GM18870 (cell line): ENCODE data around the gene TYMP.

ENCODE experiments used
- ATAC-seq: cut with Tn5 transposase; IDR thresholded peaks from one replicate; pipeline ENCODE4 v1.9.1; 2021; ENCODE audit warnings: moderate library complexity; ENCODE audit not compliant: unreplicated experiment

TYMP gene

DNA sequence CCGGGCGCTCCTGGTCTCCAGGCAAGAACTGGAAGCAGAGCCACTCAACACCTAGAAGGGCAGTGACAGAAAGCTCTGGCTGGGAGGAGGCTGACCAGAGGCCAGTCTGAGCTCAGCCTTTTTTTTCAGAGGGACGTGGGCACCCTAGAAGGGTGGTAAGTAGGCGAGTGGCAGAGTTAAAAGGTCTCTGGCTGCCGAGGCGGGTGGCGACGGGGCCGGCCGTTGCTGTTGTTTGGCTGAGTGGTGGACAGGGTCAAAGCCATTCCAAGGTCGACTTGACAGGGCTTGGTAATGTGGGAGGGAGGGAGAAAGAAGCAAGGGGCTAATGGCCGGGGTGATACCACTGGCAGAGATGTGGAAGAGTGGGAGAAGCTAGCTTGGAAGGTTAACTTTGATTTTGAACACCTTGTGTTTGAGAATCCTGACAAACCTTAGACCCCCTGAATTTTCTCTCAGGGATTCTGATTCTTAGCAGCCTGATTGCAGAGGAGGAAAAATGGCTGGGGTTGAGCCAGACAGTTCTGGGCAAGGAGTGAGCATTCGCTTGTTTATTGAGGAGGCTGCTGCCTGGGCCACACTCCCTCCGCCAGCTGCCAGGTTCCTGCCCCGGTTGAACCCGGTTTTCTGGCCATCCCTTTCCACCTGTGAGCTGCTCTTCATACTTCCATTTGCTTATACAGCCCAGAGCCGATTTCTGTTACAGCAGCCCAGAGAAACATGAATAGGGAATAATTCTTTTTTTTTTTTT, 33.8 kb upstream of the TYMP start:
- ATAC-seq: no peak

DNA sequence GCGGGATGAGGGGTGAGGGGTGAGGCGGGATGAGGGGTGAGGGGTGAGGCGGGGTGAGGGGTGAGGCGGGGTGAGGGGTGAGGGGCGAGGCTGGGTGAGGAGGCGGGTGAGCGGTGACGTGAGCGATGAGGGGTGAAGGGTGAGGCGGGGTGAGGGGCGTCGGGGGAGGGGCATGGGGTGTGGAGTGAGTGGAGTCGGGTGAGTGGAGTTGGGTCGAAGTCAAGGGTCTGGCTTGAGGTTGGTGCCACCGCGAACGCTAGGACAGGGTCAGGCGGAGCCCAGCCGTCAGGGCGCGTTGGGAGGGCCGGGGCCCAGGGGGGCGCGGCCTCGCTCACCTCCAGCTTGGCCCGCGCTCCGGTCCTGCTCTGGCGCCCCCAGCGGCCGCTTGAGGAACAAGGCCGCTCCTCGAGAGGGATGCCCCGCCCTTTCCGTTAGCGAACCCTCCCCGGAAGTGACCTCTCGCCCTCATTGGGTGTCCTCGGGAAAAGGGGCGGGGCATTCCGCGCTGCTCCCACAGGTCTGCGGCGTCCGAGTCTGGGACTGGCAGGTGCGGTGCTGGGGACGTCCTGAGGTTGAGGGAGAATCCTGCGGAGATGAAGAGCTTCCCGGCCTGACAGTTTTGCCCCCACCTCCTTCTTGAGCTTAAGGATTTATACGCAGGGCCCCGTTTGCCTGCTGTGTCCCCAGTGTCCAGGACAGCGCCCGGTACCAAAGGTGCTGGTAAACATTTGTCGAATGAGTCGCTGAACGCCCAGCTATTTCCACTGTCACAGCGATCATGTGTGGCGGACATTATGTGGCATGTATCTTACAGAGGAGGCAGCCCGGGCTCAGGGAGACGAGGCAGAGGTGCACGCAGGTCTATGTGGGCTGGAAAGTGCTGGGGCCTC, 33.0 kb upstream of the TYMP start, which contains the start of gene SYCE3:
SYCE3 (minus strand) TSS at position 397 of the 890 bp plus-strand sequence. CDS start 6,514 bp downstream, outside the sequence.
- ATAC-seq: peak; percentile 74

DNA sequence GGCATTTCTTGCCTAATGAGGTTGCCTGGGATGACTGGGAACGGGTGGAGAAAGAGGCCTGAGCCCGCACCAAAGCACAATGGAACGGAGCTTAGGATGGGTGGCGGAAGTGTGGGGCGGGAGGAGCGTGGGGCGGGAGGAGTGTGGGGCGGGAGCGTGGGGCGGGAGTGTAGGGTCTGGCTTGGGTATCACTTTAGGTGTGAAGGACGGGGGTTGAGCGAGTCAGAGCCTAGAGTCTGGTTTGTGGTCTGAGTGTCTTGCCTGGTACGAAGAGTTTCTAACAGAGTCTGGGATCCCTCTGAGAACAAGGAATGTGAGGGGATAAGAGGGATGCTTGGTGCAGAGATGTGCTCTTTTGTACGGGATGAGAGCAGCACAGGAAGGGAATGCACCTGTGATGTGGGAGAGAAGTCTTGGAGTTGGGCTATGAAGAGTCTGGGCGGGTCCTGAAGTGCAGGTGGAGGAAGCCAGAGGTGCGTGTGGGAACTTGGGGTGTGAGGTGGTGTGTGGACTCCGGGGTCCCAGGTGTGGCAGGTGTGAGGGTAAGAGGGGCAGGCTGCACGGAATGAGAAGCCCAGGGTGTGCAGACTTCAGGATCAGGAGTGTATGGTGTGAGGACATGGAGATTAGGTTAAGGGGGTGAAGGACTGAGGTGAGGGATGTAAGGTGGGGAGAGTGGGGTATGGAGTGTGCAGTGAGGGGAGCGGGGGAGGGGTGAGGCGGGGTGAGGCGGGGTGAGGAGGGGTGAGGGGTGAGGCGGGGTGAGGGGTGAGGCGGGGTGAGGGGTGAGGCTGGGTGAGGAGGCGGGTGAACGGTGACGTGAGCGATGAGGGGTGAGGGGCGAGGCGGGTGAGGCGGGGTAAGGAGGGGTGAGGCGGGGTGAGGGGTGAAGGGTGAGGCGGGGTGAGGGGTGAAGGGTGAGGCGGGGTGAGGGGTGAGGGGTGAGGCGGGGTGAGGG, 31.9 kb upstream of the TYMP start:
- no peak for ATAC-seq

DNA sequence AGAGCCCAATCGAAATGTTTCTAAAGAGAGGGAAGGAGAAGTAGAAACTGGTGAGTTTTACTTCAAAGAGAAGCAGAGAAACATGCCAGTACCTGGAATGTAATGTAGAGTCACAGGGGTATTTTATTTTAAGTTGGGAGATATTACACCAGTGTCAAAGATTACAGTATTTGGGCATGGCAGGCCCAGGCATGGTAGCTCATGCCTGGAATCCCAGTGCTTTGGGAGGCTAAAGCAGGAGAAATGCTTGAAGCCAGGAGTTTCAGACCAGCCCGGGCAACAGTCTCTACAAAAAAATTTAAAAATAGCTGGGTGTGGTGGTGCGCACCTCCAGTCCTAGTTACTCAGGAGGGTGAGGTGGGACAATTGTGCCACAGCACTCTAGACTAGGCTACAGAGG, 30.2 kb upstream of the TYMP start:
- ATAC-seq: no peak

DNA sequence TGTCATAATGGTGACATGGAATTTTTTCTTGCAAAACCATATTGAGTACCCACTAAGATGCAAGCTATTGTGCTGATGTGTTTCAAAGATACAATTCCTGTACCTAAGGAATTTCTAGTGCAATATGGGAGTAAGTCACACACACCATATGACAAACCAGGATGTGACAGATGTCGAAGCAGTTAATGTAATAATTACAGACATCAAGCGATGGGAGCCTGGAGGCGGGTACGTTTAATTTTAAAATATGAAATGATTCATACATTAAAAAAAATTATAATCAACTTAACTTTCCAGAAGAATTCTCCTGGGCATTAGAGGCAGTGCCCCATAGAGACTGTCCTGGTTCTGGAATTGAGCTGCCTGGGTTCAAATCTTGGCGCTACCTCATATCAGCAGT, 26.9 kb upstream of the TYMP start:
- ATAC-seq: no peak

DNA sequence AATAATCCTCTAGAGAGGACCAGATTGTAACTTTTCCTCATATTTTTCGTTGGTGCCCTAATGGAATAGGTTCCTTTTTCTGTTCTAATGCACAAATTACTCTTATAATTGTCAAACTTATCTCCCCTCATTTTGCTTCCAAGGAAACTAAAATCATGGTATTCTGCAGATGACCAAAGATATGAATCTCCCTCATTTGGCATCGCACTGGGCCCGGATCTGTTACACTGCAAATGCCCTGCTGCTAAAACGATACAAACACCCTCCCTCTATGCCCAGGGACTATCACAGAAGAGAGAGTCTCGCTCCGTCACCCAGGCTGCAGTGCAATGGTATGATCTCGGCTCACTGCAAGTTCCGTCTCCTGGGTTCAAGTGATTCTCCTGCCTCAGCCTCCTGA, 23.5 kb upstream of the TYMP start:
- ATAC-seq: no peak

DNA sequence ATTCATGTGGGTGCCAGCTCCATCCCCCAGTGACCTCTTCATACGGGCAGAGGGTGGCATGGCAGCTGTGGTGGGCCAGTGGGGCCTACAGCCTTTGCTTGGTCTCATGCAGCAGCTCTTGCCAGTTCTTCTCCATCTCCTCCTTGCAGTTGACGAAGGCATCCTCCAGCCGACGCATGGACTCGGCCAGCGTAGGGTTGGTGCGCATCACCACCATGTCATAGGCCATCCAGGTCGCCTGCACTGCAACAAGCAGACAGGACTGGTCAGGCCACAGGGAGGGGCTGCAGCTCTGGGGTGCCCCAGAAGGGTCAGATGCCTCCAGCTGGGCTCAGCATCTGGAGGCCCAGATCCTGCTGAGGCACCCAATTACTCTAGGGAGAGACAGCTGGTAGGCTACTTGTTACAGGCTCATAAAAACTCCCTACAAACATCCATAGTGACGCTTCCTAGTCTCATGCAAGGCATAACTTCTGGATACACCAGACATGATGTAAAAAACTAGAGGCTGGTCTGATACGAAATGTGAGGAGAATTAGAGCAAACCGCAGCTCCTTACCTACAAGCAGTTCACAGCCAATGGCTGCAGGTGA, 21.4 kb upstream of the TYMP start:
- no peak for ATAC-seq

DNA sequence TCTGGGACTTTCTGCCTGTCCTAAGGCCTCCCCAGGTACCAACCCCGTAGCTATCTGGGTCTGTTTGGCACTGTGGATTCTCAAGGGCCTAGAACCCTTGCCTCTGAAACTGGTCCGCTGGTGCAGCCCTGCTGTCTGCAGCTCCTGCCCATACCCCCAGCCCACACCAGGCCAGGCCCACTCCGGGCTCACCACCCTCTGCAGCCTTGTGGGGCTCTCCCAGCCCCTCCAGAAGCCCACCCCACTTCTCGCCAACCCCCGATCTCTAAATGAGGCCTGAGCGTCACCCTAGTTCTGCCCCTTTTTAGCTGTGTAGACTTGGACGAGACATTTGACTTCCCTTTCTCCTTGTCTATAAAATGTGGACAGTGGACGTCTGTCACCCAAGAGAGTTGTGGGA, 20.6 kb upstream of the TYMP start:
- no peak for ATAC-seq

DNA sequence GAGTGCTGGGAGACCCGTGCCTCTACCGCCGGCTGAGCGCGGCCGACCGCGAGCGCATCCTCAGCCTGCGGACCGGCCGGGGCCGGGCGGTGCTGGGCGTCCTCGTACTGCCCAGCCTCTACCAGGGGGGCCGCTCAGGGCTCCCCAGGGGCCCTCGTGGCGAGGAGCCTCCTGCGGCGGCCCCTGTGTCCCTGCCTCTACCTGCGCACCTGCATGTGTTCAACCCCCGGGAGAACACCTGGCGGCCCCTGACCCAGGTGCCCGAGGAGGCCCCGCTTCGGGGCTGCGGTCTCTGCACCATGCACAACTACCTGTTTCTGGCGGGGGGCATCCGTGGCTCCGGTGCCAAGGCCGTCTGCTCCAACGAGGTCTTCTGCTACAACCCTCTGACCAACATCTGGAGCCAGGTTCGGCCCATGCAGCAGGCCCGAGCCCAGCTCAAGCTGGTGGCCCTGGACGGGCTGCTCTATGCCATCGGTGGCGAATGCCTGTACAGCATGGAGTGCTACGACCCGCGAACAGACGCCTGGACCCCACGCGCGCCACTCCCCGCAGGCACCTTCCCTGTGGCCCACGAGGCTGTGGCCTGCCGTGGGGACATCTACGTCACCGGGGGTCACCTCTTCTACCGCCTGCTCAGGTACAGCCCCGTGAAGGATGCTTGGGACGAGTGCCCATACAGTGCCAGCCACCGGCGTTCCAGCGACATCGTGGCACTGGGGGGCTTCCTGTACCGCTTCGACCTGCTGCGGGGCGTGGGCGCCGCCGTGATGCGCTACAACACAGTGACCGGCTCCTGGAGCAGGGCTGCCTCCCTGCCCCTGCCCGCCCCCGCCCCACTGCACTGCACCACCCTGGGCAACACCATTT, 19.3 kb upstream of the TYMP start:
- ATAC-seq: no peak

DNA sequence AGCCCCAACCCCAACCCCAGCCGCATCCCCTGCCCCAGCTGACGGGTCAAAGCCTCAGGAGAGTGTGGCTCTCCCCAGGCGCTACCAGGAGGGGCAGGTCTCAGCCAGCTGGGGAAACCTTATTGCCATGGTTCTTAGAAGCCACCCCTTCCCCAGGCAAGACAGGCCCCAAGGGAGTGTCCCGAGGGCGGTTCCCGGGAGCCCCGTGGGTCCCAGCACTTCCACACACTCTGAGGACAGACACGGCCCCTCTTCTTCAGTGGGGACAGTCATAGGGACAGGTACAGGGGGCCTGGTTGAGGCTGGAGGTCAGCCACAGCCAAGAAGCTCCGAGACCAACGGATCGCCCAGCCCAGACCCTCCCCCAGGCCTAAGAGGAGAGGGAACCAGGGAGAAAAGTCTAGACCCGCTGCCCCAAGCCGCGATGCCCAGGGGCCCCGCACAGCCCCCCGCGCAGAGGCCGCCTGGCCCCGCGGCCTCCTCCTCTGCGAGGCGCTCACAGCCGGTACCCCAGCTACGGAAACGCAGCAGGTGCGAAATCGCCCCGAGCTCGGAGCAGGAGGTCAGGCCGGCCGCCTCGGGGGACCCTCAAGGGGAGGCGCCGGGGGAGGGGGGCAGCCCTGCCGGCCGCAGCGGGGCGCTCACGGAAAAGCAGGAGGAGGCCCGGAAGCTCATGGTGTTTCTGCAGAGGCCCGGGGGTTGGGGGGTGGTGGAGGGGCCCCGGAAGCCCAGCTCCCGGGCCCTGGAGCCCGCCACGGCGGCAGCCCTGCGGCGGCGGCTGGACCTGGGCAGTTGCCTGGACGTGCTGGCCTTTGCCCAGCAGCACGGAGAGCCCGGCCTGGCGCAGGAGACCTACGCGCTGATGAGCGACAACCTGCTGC, 18.5 kb upstream of the TYMP start:
- no peak for ATAC-seq

DNA sequence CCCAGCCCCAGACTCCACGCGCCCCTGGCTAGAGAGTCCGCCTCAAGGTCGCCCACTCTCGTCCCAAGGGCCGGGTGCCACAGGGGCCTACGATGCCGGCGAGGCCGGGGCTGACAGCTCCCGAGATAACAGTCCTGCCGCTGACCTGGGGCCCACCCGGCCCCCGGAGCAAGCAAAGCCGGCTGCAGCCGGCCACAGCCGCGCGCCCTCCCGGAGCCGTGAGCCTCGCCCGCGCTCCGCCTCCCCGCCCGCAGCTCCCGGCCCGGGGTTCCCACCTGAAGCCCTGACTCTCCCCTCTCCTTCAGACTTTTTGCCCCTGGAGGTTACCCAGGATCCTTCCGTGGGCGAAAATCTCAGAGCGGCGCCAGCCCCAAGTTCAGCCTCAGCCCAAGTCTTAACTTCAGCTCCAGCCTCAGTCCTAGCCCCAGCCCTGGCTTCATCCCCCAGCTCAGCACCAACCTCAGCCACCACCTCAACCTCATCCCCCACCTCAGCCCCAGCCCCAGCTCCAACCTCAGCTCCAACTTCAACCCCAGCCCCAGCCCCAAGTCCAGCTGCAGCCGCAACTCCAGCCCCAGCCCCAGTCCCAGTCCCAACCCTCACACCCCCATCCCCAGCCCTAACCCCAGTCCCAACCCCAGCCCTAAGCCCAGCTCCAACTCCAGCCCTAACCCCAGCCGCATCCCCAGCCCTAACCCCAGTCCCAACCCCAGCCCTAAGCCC, 17.6 kb upstream of the TYMP start:
- ATAC-seq: no peak

DNA sequence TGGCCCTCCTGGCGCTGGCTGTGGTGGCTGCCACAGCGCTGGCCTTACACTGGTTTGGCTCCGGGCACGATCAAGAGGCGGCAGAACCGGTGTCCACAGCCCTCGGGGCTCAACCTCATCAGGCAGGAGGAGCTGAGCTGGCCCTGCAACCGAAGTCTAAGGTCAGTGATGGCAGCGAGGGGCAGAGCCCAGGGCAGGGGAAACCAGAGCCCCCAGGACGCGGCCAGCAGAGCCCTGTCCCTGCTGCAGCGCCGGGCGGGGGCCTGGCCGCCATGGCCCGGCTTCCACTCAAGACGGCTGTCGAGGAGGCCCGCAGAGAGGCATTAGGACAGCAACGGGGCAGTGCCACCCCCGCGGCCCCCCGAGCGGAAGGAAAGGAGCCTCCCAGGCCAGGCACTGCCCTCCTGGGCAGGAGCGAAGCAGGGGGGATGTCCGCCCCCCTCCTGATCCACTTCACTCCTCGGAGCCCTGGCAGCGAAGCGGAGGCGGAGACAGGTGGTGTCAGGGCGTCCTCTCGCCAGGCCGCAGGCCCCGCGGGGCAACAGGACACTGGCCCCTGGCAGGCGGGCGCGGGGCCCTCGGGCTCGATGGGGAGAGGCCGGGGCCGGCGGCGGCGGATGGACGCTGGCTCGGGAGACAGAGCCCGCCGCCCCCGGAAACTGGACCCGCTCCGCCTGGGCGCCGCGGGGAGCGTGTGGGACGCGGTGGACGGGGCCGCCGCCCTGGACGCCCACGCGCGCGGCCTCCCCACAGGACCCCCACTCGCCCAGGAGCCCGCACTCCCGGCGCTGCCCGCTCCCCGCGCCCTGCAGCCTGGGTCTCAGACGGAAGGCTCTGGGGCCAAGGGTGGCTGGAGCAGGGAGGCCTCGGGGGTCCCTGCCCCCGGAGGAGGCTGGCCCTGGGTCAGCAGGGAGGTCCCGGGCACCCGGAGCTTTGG, 16.8 kb upstream of the TYMP start:
- ATAC-seq: no peak

DNA sequence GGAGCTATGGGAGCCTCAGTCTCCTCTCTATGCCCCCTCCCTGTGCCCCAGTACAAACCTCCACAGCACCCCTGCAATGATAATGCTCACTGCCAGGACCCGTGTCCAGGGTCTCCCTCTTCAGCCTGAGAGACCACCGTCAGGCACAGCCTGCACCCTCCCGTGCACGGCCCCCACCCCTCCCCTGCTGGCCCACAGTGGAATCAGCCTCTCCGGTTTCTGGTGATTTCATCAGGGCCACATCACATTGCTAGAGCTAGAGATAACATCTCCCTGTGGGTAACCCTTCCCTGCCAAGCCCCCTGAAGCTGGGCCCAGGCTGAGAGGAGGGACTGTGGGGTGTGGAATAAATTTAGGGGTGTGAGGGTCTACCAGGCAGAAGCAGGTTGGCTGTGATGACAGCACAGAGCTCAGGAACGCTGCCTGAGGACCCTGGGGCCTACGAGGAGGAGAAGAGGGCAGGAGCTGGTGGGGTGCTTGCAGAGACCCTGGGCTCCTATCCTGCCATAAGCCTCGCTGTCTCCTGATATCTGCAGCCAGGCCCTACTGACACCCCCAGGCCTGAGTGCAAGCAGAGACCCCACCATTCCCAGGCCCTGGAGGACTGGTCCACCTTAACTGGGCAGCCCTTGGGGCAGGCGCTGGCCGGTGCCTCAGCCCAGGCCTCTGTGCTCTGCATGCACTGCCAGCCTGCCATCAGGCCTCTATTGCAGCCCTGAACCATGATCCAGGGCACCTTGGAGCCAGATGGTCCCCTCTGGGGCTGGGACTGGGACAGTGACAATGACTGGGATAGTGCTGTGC, 15.9 kb upstream of the TYMP start, which contains the start of gene KLHDC7B:
KLHDC7B (plus strand) TSS at position 378 of the 804 bp plus-strand sequence; CDS start at position 723, 345 bp downstream.
- ATAC-seq: no peak

DNA sequence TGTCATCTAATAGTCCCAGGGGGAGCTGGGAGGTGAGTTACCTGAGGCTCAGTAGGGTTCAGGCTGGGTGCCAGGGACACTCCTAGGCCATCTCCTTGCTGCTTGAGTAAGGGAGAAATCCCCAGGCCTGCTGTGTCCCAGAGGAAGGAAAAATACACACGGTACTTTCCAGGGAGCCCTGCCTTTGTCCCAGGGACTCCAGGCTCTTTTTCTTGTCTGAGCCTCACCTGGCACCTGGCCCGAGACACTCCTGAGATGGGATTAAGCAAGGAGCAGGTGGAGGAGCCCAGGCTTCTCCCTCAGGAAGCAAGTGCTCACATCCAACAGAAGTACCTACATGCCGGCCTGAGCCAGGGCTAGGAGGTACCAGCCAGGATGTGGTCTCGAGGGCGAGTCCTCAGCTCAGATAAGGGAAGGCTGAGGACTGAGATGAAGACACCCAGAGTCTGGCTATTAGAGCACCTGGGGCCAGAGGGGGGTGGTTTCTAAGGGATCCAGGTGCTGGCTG, 15.0 kb upstream of the TYMP start:
- ATAC-seq: no peak

DNA sequence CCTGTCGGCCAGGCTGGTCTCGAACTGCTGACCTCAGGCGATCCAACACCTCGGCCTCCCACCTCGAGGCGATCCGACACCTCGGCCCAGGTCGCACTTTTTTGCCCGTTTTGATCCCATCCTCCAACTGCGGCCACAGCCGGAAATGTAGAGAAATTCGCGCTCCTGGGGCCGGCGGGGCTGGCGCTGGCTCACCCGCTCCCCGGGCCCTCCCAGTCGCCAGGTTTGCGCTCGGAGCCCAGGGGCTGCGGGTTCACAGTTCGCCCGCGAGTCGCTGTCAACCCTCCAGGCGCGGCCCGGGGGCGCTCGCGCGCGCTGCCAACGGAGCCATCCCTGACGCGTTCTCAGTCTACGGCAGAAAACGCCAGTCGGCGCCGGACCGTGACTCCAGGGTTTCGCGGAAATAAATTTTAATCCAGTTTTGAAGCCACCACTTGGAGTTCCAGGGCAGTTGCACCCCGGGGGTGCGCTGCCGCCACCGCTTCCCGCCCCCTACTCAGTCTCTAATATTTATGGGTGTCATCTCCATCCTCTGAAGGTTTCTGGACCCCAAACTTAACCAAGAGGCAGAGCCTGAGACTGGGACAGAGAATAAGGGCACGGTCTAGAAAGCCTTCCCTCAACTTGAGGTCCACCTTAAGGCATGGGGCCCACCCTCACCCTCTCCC, 14.4 kb upstream of the TYMP start:
- ATAC-seq: no peak
